Spleen (tissue), 7 donors: ENCODE data around the gene H1-8.

ENCODE experiments used
- POLR2A ChIP-seq, 3 donors: fragments of 450-650 bp; IDR thresholded peaks; one replicate each; pipeline ENCODE4 v1.5.1; 2017; ENCODE audit warnings: antibody characterized with exemption in 3 of 3, mild to moderate bottlenecking in 1 of 3
- POLR2AphosphoS5 ChIP-seq, 3 donors: sonication (generic); formaldehyde crosslinking; IDR thresholded peaks; one replicate each; pipeline ENCODE4 v1.5.1; 2017; ENCODE audit warnings: antibody characterized with exemption in 3 of 3
- TF ChIP-seq, protein P1 (sequence below), 11 experiments: fragments of 200-600 bp in 7 of 11; fragments of 450-650 bp in 4 of 11; sonication (generic) in 4 of 11; IDR thresholded peaks in 8 of 11; conservative IDR thresholded peaks in 3 of 11; 1 replicate in 7 of 11; 2 replicates in 4 of 11; pipeline versions ENCODE4 v1.4.0 to v1.8.0; 2016 to 2021; ENCODE audit warnings: antibody characterized with exemption in 11 of 11, inconsistent platforms in 4 of 11, mild to moderate bottlenecking in 1 of 11
- donor health status: DM: no; HTN: no; CAD: no; lungs with moderate emphysema.
- donor health status: DM: no; HTN: no; CAD: no.
- donor health status: DM: no; HTN: no; CAD: no.

DNA sequence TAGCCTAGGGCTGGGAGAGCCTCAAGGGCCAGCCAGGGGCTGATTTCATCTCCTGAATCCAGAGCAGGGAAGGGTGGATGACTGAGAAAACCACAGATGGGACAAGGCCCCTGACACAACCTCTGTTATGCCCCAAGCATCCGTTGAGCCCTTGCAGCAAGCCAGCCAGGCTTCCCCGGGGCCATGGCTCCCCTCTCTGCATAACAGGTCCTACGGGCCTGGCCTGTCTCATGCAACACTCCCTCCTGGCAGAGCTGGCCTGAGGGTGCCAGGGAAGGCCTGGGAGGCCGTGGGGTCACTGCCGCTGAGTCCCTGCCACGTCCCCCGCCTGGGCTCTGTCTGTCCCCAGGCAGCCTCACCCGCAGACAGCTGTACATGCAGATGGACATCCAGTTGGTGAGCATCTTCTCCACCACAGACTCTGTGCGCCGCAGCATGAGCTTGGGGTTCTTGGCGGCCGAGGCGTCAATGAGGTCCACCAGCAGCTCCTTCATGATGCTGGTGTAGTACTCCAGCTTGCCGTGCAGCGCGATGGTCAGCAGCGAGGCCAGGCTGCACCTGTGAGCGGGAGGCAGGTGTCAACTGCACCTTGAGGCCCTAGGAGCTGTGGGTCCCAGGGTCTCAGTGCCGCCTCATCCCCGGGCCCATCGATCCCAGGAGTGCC lies 22.1 kb downstream of the H1-8 start:
- peak in 2 of 3 donors; percentile 23 to 50 for TF ChIP-seq POLR2AphosphoS5 (IDR thresholded peaks at IDR 0.05)
- TF ChIP-seq, protein P1, sequence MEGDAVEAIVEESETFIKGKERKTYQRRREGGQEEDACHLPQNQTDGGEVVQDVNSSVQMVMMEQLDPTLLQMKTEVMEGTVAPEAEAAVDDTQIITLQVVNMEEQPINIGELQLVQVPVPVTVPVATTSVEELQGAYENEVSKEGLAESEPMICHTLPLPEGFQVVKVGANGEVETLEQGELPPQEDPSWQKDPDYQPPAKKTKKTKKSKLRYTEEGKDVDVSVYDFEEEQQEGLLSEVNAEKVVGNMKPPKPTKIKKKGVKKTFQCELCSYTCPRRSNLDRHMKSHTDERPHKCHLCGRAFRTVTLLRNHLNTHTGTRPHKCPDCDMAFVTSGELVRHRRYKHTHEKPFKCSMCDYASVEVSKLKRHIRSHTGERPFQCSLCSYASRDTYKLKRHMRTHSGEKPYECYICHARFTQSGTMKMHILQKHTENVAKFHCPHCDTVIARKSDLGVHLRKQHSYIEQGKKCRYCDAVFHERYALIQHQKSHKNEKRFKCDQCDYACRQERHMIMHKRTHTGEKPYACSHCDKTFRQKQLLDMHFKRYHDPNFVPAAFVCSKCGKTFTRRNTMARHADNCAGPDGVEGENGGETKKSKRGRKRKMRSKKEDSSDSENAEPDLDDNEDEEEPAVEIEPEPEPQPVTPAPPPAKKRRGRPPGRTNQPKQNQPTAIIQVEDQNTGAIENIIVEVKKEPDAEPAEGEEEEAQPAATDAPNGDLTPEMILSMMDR (IDR thresholded peaks at IDR 0.05 in 8 of 11, conservative IDR thresholded peaks at IDR 0.05 in 3 of 11) = no peak
- no peak for TF ChIP-seq POLR2A (IDR thresholded peaks at IDR 0.05)
